Measurements from ENCODE around the gene WDR55. TPM values are rescaled to one million over a fixed set of nuclear protein-coding genes. Genes with fewer than 3 reads are reported as not detected.

Gene WDR55
- total and polyA plus RNA-seq, 10 of the 15 experiments (the other 5 are each of a cell fraction or from before 2014, with no cell fraction given): 3.4 to 27.8 (median 20.3) TPM

DNA sequence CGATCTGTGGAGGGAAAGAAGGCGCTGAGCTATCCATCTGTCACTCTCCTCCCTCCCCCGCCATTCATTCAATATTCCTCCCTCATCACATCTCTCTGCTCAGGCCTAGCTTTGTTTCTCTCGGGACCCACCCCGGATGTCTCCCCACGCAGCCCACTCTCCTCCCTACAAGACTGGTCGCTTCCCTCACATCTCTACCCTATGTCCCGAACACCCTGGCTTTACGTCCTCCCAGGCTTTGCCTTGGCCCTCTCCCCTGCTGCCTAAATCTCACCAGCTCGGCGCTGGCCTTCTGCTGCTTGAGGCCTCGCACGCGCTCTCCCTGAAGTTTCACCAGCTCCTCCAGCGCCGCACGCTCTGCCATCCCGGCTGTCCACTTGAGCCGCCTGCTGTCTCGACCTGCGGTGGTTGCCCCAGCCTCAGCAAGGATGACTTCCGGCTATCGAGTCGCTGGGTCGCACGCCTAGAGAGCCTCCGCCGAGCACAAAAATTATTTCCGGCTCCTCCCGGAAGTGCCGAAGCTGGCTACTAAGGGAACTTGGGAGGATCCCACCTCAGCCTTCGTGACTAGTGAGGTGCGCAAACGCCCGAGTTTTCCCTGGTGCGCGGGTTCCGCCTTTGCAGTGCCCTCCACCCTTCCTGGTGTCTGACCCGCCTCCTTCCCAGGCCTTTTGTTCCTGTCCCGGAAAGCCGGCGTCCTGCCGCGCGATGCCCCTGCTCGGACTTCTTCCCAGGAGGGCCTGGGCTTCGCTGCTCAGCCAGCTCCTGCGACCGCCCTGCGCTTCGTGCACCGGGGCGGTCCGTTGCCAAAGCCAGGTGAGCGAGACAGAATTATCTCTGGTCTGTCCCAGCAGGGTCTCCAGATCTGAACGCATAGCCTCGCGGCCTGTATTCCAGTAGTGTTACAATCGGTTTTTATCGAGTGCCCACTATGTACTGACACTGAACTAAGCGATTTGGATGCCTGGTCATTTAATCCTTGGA lies 26.5 kb downstream of the WDR55 start, which contains the start of the genes HARS1 and HARS2 (continued):
- TF ChIP-seq PAX8 (IDR thresholded peaks at IDR 0.05) (no peak), CHD4 (IDR thresholded peaks at IDR 0.05) (no peak), ZNF274 (IDR thresholded peaks at IDR 0.05; ENCODE audit: insufficient read depth, insufficient read length) (no peak), DPF2 (IDR thresholded peaks at IDR 0.05) (peak; percentile 51; the same call in 1 of the 2 replicates), PML (IDR thresholded peaks at IDR 0.05; ENCODE audit: low read length) (peak; percentile 96), IKZF1 (conservative IDR thresholded peaks at IDR 0.05) (peak; percentile 88)
- TF ChIP-seq, protein P1, sequence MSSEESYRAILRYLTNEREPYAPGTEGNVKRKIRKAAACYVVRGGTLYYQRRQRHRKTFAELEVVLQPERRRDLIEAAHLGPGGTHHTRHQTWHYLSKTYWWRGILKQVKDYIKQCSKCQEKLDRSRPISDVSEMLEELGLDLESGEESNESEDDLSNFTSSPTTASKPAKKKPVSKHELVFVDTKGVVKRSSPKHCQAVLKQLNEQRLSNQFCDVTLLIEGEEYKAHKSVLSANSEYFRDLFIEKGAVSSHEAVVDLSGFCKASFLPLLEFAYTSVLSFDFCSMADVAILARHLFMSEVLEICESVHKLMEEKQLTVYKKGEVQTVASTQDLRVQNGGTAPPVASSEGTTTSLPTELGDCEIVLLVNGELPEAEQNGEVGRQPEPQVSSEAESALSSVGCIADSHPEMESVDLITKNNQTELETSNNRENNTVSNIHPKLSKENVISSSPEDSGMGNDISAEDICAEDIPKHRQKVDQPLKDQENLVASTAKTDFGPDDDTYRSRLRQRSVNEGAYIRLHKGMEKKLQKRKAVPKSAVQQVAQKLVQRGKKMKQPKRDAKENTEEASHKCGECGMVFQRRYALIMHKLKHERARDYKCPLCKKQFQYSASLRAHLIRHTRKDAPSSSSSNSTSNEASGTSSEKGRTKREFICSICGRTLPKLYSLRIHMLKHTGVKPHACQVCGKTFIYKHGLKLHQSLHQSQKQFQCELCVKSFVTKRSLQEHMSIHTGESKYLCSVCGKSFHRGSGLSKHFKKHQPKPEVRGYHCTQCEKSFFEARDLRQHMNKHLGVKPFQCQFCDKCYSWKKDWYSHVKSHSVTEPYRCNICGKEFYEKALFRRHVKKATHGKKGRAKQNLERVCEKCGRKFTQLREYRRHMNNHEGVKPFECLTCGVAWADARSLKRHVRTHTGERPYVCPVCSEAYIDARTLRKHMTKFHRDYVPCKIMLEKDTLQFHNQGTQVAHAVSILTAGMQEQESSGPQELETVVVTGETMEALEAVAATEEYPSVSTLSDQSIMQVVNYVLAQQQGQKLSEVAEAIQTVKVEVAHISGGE (CRISPR knock-in tag; IDR thresholded peaks at IDR 0.05): peak; percentile 13; the same call in 1 of the 2 replicates
- TF ChIP-seq, protein P2, sequence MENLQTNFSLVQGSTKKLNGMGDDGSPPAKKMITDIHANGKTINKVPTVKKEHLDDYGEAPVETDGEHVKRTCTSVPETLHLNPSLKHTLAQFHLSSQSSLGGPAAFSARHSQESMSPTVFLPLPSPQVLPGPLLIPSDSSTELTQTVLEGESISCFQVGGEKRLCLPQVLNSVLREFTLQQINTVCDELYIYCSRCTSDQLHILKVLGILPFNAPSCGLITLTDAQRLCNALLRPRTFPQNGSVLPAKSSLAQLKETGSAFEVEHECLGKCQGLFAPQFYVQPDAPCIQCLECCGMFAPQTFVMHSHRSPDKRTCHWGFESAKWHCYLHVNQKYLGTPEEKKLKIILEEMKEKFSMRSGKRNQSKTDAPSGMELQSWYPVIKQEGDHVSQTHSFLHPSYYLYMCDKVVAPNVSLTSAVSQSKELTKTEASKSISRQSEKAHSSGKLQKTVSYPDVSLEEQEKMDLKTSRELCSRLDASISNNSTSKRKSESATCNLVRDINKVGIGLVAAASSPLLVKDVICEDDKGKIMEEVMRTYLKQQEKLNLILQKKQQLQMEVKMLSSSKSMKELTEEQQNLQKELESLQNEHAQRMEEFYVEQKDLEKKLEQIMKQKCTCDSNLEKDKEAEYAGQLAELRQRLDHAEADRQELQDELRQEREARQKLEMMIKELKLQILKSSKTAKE (IDR thresholded peaks at IDR 0.05; ENCODE audit: low read depth, poor library complexity, severe bottlenecking): no peak

Measured in GM12878 (cell line).